Embryonic facial prominence (tissue), 1 donor: Measurements from ENCODE around the gene PTPRK.

Source experiments
- DNase-seq: peaks from one replicate; pipeline ENCODE4 v3.0.0-alpha.2; 2016; ENCODE audit errors: extremely low spot score

PTPRK gene

DNA sequence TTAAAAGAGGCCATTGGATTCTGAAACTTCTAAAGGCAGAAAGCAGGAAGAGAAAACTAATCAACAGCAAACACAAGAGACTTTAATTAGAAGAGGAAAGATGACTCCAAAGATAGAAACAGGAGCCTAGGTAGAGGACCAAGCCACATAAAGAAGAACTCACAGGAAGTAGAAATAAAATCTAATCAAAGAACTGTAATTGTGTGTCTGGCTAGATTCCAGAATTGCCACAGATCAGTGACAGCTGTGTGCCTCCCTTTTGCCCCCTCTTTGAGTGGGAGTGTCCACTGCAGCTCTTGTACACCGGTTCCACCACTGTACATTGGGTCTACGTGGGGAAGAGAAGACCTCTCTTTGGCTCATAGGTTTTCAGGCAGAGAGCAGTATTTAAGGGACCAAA is 597.3 kb downstream of the PTPRK start:
- DNase-seq, result no peak

DNA sequence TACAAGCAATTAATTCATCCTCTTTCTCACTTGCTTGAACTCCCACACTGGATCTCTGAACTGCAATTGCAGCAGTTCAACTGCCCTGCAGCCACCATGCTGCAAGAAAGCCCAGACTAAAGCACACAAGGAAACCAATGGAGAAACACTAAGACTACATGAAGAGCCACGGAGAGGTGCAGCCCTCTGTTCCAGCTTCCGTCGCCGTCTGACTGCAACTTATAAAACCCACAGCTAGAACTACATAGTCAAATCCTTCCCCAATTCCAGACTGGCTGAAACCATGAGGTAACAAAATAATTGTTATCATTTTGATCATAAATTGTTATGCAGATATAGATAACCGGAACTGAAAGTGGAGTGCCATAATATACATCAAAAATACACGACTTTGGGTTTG is 598.4 kb downstream of the PTPRK start:
- no peak for DNase-seq

- no peak for DNase-seq
Measured at GRCh38 chr6:127920804-127921203, 599.6 kb downstream of the PTPRK start.
